ENCODE results near the gene RAB11FIP4. TPM values are rescaled to one million over a fixed set of nuclear protein-coding genes. Genes with fewer than 3 reads are reported as not detected.

Gene RAB11FIP4
- total and polyA plus RNA-seq, 9 of the 15 experiments (the other 6 are each of a cell fraction or from before 2014, with no cell fraction given) = 0.62 to 16.6 (median 8.9) TPM

- BruUV-seq (replicated peaks) = no TSS peak
- Histone ChIP-seq H3K4me2 (ENCODE audit: insufficient read depth, low read length) (no peak overlapping the region), H3K27me3 (ENCODE audit: control insufficient read depth in 2 of 2, insufficient read depth in 2 of 2, low read length in 2 of 2) (peaks cover 0 to 9% of the 10 kb centered on the region in 2 experiments; a peak in 2 of 5 replicates), H3K36me3 (ENCODE audit: control insufficient read depth, insufficient read depth, low read length) (no peaks in the 10 kb centered on the region), H3K9me3 (replicated peaks; ENCODE audit: control insufficient read depth, insufficient read depth, low read depth, low read length) (no peaks in the 10 kb centered on the region), H3K9me1 (ENCODE audit: control insufficient read depth, insufficient read depth, low read length) (no peaks in the 10 kb centered on the region), H2AFZ (ENCODE audit: low read depth, low read length) (peak overlapping the region; percentile 22; the same call in 1 of the 2 replicates), H3K27ac (ENCODE audit: extremely low read depth, low read depth, low read length) (no peak overlapping the region), H3K4me1 (replicated peaks in 1 of 2; ENCODE audit: control insufficient read depth in 2 of 2, insufficient read depth in 2 of 2, low read length in 2 of 2) (peaks cover 9 to 28% of the 10 kb centered on the region in 2 experiments; a peak in 4 of 5 replicates), H3K9ac (ENCODE audit: insufficient read depth in 1 of 2, low read depth in 2 of 2, low read length in 2 of 2) (no peak overlapping the region), H4K20me1 (replicated peaks; ENCODE audit: control insufficient read depth, insufficient read depth, low read length) (no peaks in the 10 kb centered on the region), H3K4me3 (no peak overlapping the region), H3K79me2 (ENCODE audit: control insufficient read depth, insufficient read depth, low read length) (no peaks in the 10 kb centered on the region)
- POLR2A ChIA-PET = interaction anchor here (0.9 to 1.1 kb wide), 2 partner anchors 9 to 18 kb away, joined by 3 to 4 read pairs; no protein-coding TSS in a partner anchor
- in situ Hi-C loops (cut with MboI) = no loop called here
- no peak for ATAC-seq
- CTCF ChIA-PET (ENCODE audit: low intra/inter-chr PET ratio) = no interaction called here
- TF ChIP-seq TBP (optimal IDR thresholded peaks at IDR 0.05; ENCODE audit: low read depth, low read length) (no peak), ZNF212 (CRISPR knock-in tag; IDR thresholded peaks at IDR 0.05) (no peak), THAP7 (CRISPR knock-in tag; IDR thresholded peaks at IDR 0.05) (no peak), ETV1 (tag; conservative IDR thresholded peaks at IDR 0.05; ENCODE audit: low read depth) (no peak), EP400 (IDR thresholded peaks at IDR 0.05) (no peak)
- FAIRE-seq = no peak
- intact Hi-C loops (cut with micrococcal nuclease) = no loop called here
- DNase-seq (ENCODE audit: extremely low read depth in 1 of 4, low spot score in 3 of 4) = no peak
- WGBS (ENCODE audit: insufficient coverage, low coverage, missing lambda C conversion rate) = 33% methylated on average over 16 of the region's 16 CpGs
These were observed 84.1 kb downstream of the RAB11FIP4 start for GRCh38 chr17:31475378-31476162.

All from K562 (cell line).